K562 (cell line): Measurements from ENCODE around the gene RALGAPA2. TPM values are rescaled to one million over a fixed set of nuclear protein-coding genes. Genes with fewer than 3 reads are reported as not detected.

Experiments used
- ATAC-seq: fragments of 200-7000 bp; cut with Tn5 transposase; 3 replicates; pipeline ENCODE4 v1.9.1; 2020; ENCODE audit warnings: moderate library complexity
- BruUV-seq: library from RNA; stranded (reverse); fragments of 400-500 nt; replicated peaks from 2 replicates; lab custom pipeline; 2021; lab: Mats Ljungman, UMichigan
- CTCF ChIA-PET: fragments of 300-600 bp; formaldehyde crosslinking; extraction: SDS; loops from one replicate; lab custom pipeline; 2021; ENCODE audit warnings: low intra/inter-chr PET ratio; lab: Yijun Ruan, JAX
- POLR2A ChIA-PET: fragments of 300-600, 350-650 bp; sonication (Branson Sonifier 250); formaldehyde crosslinking; extraction: SDS; loops from one replicate; lab custom pipeline; 2021; ENCODE audit warnings: antibody characterized with exemption, inconsistent platforms; lab: Yijun Ruan, JAX
- DNase-seq, 4 experiments: peaks; one replicate each; pipeline versions ENCODE4 v3.0.0 to v3.0.0-alpha.2; 2011 to 2018; ENCODE audit warnings: low spot score in 3 of 4, mixed read lengths in 3 of 4; ENCODE audit errors: extremely low read depth in 1 of 4
- FAIRE-seq: peaks from 2 replicates; lab custom pipeline; 2011; peaks lifted over from hg19 to GRCh38; lab: Jason Lieb, UNC
- H2AFZ ChIP-seq: 2 replicates; pipeline ENCODE4 v1.6.0; 2011; ENCODE audit warnings: low read depth, low read length, control low read depth, inconsistent platforms
- H3K27ac ChIP-seq: fragments of 200-600 bp; 3 replicates; pipeline ENCODE4 v1.8.0; 2011; ENCODE audit warnings: low read depth, mild to moderate bottlenecking, control low read depth, inconsistent platforms, low read length, moderate library complexity, mixed read lengths; ENCODE audit errors: extremely low read depth
- H3K27me3 ChIP-seq, 2 experiments: fragments of 300-600 bp in 1 of 2; 2 replicates in 1 of 2; 3 replicates in 1 of 2; pipeline versions ENCODE4 v1.6.0 to v1.8.0; 2011; ENCODE audit warnings: inconsistent platforms in 2 of 2, low read length in 2 of 2, mild to moderate bottlenecking in 1 of 2, mixed read lengths in 1 of 2, moderate library complexity in 1 of 2; ENCODE audit not compliant: control insufficient read depth in 2 of 2, insufficient read depth in 2 of 2
- H3K36me3 ChIP-seq: fragments of 300-600 bp; 3 replicates; pipeline ENCODE4 v1.8.0; 2011; ENCODE audit warnings: mild to moderate bottlenecking, low read length, inconsistent platforms; ENCODE audit not compliant: control insufficient read depth, insufficient read depth
- H3K4me1 ChIP-seq, 2 experiments: fragments of 200-600 bp in 1 of 2; replicated peaks in 1 of 2; 2 replicates in 1 of 2; 3 replicates in 1 of 2; pipeline versions ENCODE4 v1.5.1 to v1.8.0; 2011; ENCODE audit warnings: inconsistent platforms in 2 of 2, low read length in 2 of 2, mild to moderate bottlenecking in 1 of 2, mixed read lengths in 1 of 2, moderate library complexity in 1 of 2; ENCODE audit not compliant: control insufficient read depth in 2 of 2, insufficient read depth in 2 of 2
- H3K4me2 ChIP-seq: 2 replicates; pipeline ENCODE4 v1.6.1; 2011; ENCODE audit warnings: low read length, control low read depth, inconsistent platforms, mixed read lengths; ENCODE audit not compliant: insufficient read depth
- H3K4me3 ChIP-seq: fragments of 200-600 bp; sonication (generic), shearing (Covaris generic); 2 replicates; pipeline ENCODE4 v1.5.1; 2016; ENCODE audit warnings: control low read depth, inconsistent platforms
- H3K79me2 ChIP-seq: fragments of 200-600 bp; 3 replicates; pipeline ENCODE4 v1.8.0; 2011; ENCODE audit warnings: low read length, inconsistent platforms; ENCODE audit not compliant: control insufficient read depth, insufficient read depth
- H3K9ac ChIP-seq, 2 experiments: 2 replicates each; pipeline versions ENCODE4 v1.6.0 to v1.6.1; 2011; ENCODE audit warnings: low read depth in 2 of 2, low read length in 2 of 2, control low read depth in 1 of 2, inconsistent platforms in 1 of 2, mild to moderate bottlenecking in 1 of 2, mixed read lengths in 1 of 2; ENCODE audit not compliant: insufficient read depth in 1 of 2
- H3K9me1 ChIP-seq: one replicate; pipeline ENCODE4 v1.6.0; 2011; ENCODE audit warnings: inconsistent platforms, mild to moderate bottlenecking, low read length, moderate library complexity; ENCODE audit not compliant: control insufficient read depth, insufficient read depth
- H3K9me3 ChIP-seq: replicated peaks from 2 replicates; pipeline ENCODE4 v1.5.1; 2011; ENCODE audit warnings: low read depth, low read length, inconsistent platforms; ENCODE audit not compliant: control insufficient read depth, insufficient read depth
- H4K20me1 ChIP-seq: replicated peaks from 2 replicates; pipeline ENCODE4 v1.6.1; 2011; ENCODE audit warnings: low read length, inconsistent platforms, mixed read lengths; ENCODE audit not compliant: control insufficient read depth, insufficient read depth
- BACH1 ChIP-seq: fragments of 200-800 bp; sonication (Bioruptor generic); IDR thresholded peaks from 2 replicates; pipeline ENCODE4 v1.6.1; 2016; ENCODE audit warnings: missing genetic modification characterization, missing compliant biosample characterization
- CHD4 ChIP-seq: fragments of 200-600 bp; sonication (generic); IDR thresholded peaks from 3 replicates; pipeline ENCODE4 v1.6.1; 2012; ENCODE audit warnings: low read depth, mild to moderate bottlenecking, mixed read lengths, low read length, inconsistent platforms; ENCODE audit not compliant: insufficient read depth, insufficient replicate concordance, poor library complexity, severe bottlenecking
- CLOCK ChIP-seq: fragments of 250-450 bp; sonication (Bioruptor Pico); IDR thresholded peaks from 2 replicates; pipeline ENCODE4 v1.4.0; 2020; ENCODE audit warnings: mild to moderate bottlenecking, moderate library complexity, borderline replicate concordance
- E4F1 ChIP-seq: fragments of 250-450 bp; sonication (Bioruptor Pico); IDR thresholded peaks from 2 replicates; pipeline ENCODE4 v1.5.0; 2021; ENCODE audit warnings: mild to moderate bottlenecking, borderline replicate concordance
- ETV6 ChIP-seq, 3 experiments: fragments of 150-350 bp in 1 of 3; sonication (generic) in 1 of 3; formaldehyde crosslinking in 1 of 3; IDR thresholded peaks; 2 replicates each; pipeline versions ENCODE4 v1.6.1 to v1.8.0; 2014 to 2022; ENCODE audit warnings: borderline replicate concordance in 2 of 3, low read depth in 2 of 3, antibody characterized with exemption in 1 of 3, low read length in 1 of 3, mild to moderate bottlenecking in 1 of 3, missing genetic modification reagents in 1 of 3
- MEF2D ChIP-seq: conservative IDR thresholded peaks from 2 replicates; pipeline ENCODE4 v1.6.1; 2016; ENCODE audit warnings: low read depth, missing genetic modification characterization, missing compliant biosample characterization
- MYC ChIP-seq, 2 experiments: fragments of 250-450 bp in 1 of 2; sonication (Bioruptor Pico) in 1 of 2; IDR thresholded peaks; 2 replicates each; pipeline versions ENCODE4 v1.5.1 to v1.6.1; 2012 to 2021; ENCODE audit warnings: low read depth in 2 of 2, borderline replicate concordance in 1 of 2, improper control_type of control experiment in 1 of 2, low read length in 1 of 2, mild to moderate bottlenecking in 1 of 2, moderate library complexity in 1 of 2
- NELFE ChIP-seq: IDR thresholded peaks from 2 replicates; pipeline ENCODE4 v1.6.1; 2011; ENCODE audit warnings: mild to moderate bottlenecking; ENCODE audit not compliant: insufficient read depth, insufficient read length
- RBM15 ChIP-seq: fragments of 200-400 bp; formaldehyde crosslinking; IDR thresholded peaks from 2 replicates; pipeline ENCODE4 v1.6.1; 2018; ENCODE audit warnings: mild to moderate bottlenecking, low read length, moderate library complexity; ENCODE audit not compliant: insufficient read depth
- RBM22 ChIP-seq: fragments of 200-400 bp; formaldehyde crosslinking; IDR thresholded peaks from 2 replicates; pipeline ENCODE4 v1.6.1; 2018; ENCODE audit warnings: low read length, low read depth; ENCODE audit not compliant: poor library complexity, severe bottlenecking
- SMAD4 ChIP-seq: fragments of 250-450 bp; sonication (Bioruptor Pico); conservative IDR thresholded peaks from 2 replicates; pipeline ENCODE4 v1.8.0; 2021; ENCODE audit warnings: inconsistent platforms, mild to moderate bottlenecking, moderate library complexity
- SNAPC5 ChIP-seq: fragments of 250-450 bp; sonication (Bioruptor Pico); IDR thresholded peaks from 2 replicates; pipeline ENCODE4 v1.8.0; 2021; ENCODE audit warnings: moderate library complexity, mild to moderate bottlenecking, inconsistent platforms
- TAL1 ChIP-seq: fragments of 450-650 bp; IDR thresholded peaks from 2 replicates; pipeline ENCODE4 v1.6.1; 2016; ENCODE audit warnings: mild to moderate bottlenecking
- YY1 ChIP-seq, 3 experiments: IDR thresholded peaks; 2 replicates each; pipeline ENCODE4 v1.6.1; 2011; ENCODE audit warnings: low read length in 2 of 3, mild to moderate bottlenecking in 2 of 3, moderate library complexity in 2 of 3, borderline replicate concordance in 1 of 3, control low read depth in 1 of 3, low read depth in 1 of 3; ENCODE audit not compliant: insufficient read depth in 3 of 3, insufficient replicate concordance in 2 of 3, control insufficient read depth in 1 of 3, insufficient read length in 1 of 3; ENCODE audit errors: extremely low read depth in 1 of 3
- ZNF134 ChIP-seq: fragments of 250-450 bp; sonication (Bioruptor Pico); conservative IDR thresholded peaks from 2 replicates; pipeline ENCODE4 v1.4.0; 2020
- WGBS: fragments of 100-300 bp; shearing (Covaris generic); methylation state at CpG from one replicate; pipeline ENCODE4 v1.1.6; 2016; ENCODE audit warnings: low coverage, mixed read lengths; ENCODE audit not compliant: insufficient coverage; ENCODE audit errors: missing lambda C conversion rate; 5-methylcytosine and 5-hydroxymethylcytosine counted together
- in situ Hi-C: fragments of 300-500 bp; cut with MboI; formaldehyde crosslinking; loops from 4 replicates; pipeline ENCODE4 v1.15.0; 2018; ENCODE audit warnings: inconsistent platforms, mixed read lengths
- intact Hi-C: fragments of 100-400 bp; cut with micrococcal nuclease; formaldehyde crosslinking; loops from 2 replicates; pipeline ENCODE4 v1.14.2; 2022
- polyA plus RNA-seq, 8 experiments: library from polyadenylated mRNA; depleted of rRNA in 4 of 8; stranded (reverse) in 5 of 8; unstranded in 3 of 8; fragments of >200 nt; fragmentation: Nextera tagmentation in 2 of 8; fragmentation: Illumina TruSeq in 1 of 8; extraction: Ambion mirVana in 2 of 8; extraction: Trizol in 1 of 8; gene quantifications; 2 replicates each; pipeline versions ENCODE4 v1.2.1 to v1.2.3, GENCODE V29; 2011 to 2014; ENCODE audit warnings: inconsistent platforms in 1 of 8, missing spikeins in 1 of 8
- total RNA-seq, 7 experiments: library from RNA; depleted of rRNA in 6 of 7; stranded (reverse); fragments of >200 nt in 6 of 7; fragmentation: Illumina TruSeq in 2 of 7; extraction: Trizol in 2 of 7; gene quantifications; 2 replicates each; pipeline versions ENCODE4 v1.2.1 to v1.2.3, GENCODE V29; 2011 to 2021; ENCODE audit warnings: low replicate concordance in 1 of 7

RALGAPA2 gene
- total and polyA plus RNA-seq, 9 of the 15 experiments (the other 6 are each of a cell fraction or from before 2014, with no cell fraction given) = 0.35 to 2.7 (median 1.4) TPM

GRCh38 chr20:20732641-20733040 is 20.2 kb upstream of the RALGAPA2 start:
- Histone ChIP-seq H3K4me3 (no peak overlapping the region), H3K9me3 (no peaks in the 10 kb centered on the region), H3K9me1 (no peaks in the 10 kb centered on the region), H3K27me3 (peaks cover 0 to 9% of the 10 kb centered on the region in 2 experiments; a peak in 1 of 5 replicates), H3K79me2 (no peaks in the 10 kb centered on the region), H3K27ac (no peak overlapping the region), H3K36me3 (no peaks in the 10 kb centered on the region), H3K4me2 (no peak overlapping the region), H4K20me1 (no peaks in the 10 kb centered on the region), H3K9ac (no peak overlapping the region), H3K4me1 (no peaks in the 10 kb centered on the region), H2AFZ (no peak overlapping the region)
- ATAC-seq = no peak
- CTCF ChIA-PET = no interaction called here
- FAIRE-seq = no peak
- POLR2A ChIA-PET = no interaction called here
- WGBS = 0% methylated on average over 4 of the region's 4 CpGs
- no TSS peak for BruUV-seq
- no peak for DNase-seq
- intact Hi-C loops (no loop called here), in situ Hi-C loops (no loop called here)
- no peak for TF ChIP-seq YY1 (IDR thresholded peaks at IDR 0.05; ENCODE audit: borderline replicate concordance in 1 of 3, control insufficient read depth in 1 of 3, extremely low read depth in 1 of 3, insufficient read depth in 3 of 3, insufficient read length in 1 of 3, insufficient replicate concordance in 2 of 3, low read depth in 1 of 3, low read length in 2 of 3)
- no peak for TF ChIP-seq RBM15
- no peak for TF ChIP-seq BACH1 (tag)
- TF ChIP-seq ZNF134 (CRISPR knock-in tag) = no peak
- no peak for TF ChIP-seq CLOCK (CRISPR knock-in tag)
- no peak for TF ChIP-seq RBM22
- no peak for TF ChIP-seq CHD4
- TF ChIP-seq E4F1 (CRISPR knock-in tag) = no peak
- TF ChIP-seq TAL1 = no peak
- no peak for TF ChIP-seq MEF2D (tag)
- TF ChIP-seq SMAD4 (CRISPR knock-in tag) = no peak
- no peak for TF ChIP-seq ETV6 (IDR thresholded peaks at IDR 0.05; ENCODE audit: borderline replicate concordance in 1 of 2, low read depth in 2 of 2, low read length in 1 of 2)
- TF ChIP-seq ETV6 (CRISPR knock-in tag; IDR thresholded peaks at IDR 0.05; ENCODE audit: borderline replicate concordance) = no peak
- no peak for TF ChIP-seq MYC (IDR thresholded peaks at IDR 0.05; ENCODE audit: low read depth, low read length)
- no peak for TF ChIP-seq MYC (CRISPR knock-in tag; IDR thresholded peaks at IDR 0.05; ENCODE audit: borderline replicate concordance, low read depth)
- no peak for TF ChIP-seq SNAPC5 (CRISPR knock-in tag)
- TF ChIP-seq NELFE = no peak
